Cardiac muscle cell (in vitro differentiated cells and primary cell): Measurements from ENCODE around the gene CABP7. TPM values are rescaled to one million over a fixed set of nuclear protein-coding genes. Genes with fewer than 3 reads are reported as not detected.

Source experiments
- DNase-seq, 2 donors: peaks; one replicate each; pipeline versions ENCODE4 v3.0.0 to v3.0.0-alpha.2; 2010 to 2017; ENCODE audit warnings: low read depth in 1 of 2, low spot score in 1 of 2
- H3K27ac ChIP-seq: fragments of 200-600 bp; sonication (generic); 2 replicates; pipeline ENCODE4 v1.5.1; 2016
- H3K27me3 ChIP-seq: fragments of 200-600 bp; sonication (generic); 2 replicates; pipeline ENCODE4 v1.6.0; 2016; ENCODE audit warnings: control low read depth
- H3K36me3 ChIP-seq: fragments of 200-600 bp; sonication (generic); 2 replicates; pipeline ENCODE4 v1.5.1; 2016; ENCODE audit warnings: control low read depth
- H3K4me1 ChIP-seq: fragments of 200-600 bp; sonication (generic); 2 replicates; pipeline ENCODE4 v1.8.1; 2017; ENCODE audit warnings: low read depth, mild to moderate bottlenecking, mixed run types
- H3K4me3 ChIP-seq: fragments of 200-600 bp; sonication (generic); 2 replicates; pipeline ENCODE4 v1.5.1; 2016; ENCODE audit warnings: mild to moderate bottlenecking
- H3K9me3 ChIP-seq: fragments of 200-600 bp; sonication (generic); 2 replicates; pipeline ENCODE4 v1.5.1; 2017; ENCODE audit warnings: low read depth, mild to moderate bottlenecking, control low read depth
- CTCF ChIP-seq: IDR thresholded peaks from 2 replicates; pipeline ENCODE4 v1.5.1; 2012; ENCODE audit warnings: low read depth, mild to moderate bottlenecking, low read length
- polyA plus RNA-seq: library from polyadenylated mRNA; unstranded; fragments of >200 nt; fragmentation: Nextera tagmentation; extraction: Ambion mirVana; gene quantifications from 2 replicates; pipeline ENCODE4 v1.2.1, GENCODE V29; 2016
- total RNA-seq: library from RNA; depleted of rRNA; stranded (reverse); fragments of >200 nt; gene quantifications from 2 replicates; pipeline ENCODE4 v1.2.3, GENCODE V29; 2016

Gene CABP7
- total and polyA plus RNA-seq, 2 experiments from 2014 or later = 0.11 TPM; not detected in 1

GRCh38 chr22:29735416-29735815, 15.6 kb downstream of the CABP7 start:
- Histone ChIP-seq H3K27me3 (no peaks in the 10 kb centered on the region), H3K4me1 (no peaks in the 10 kb centered on the region), H3K27ac (no peak overlapping the region), H3K36me3 (no peaks in the 10 kb centered on the region), H3K9me3 (no peaks in the 10 kb centered on the region), H3K4me3 (no peak overlapping the region)
- TF ChIP-seq CTCF = no peak
- DNase-seq = no peak

GRCh38 chr22:29737251-29738117, 17.7 kb downstream of the CABP7 start:
- no peaks in the 10 kb centered on the region for H3K9me3 ChIP-seq
- no peaks in the 10 kb centered on the region for H3K4me1 ChIP-seq
- H3K27ac ChIP-seq = no peak overlapping the region
- no peaks in the 10 kb centered on the region for H3K36me3 ChIP-seq
- no peaks in the 10 kb centered on the region for H3K27me3 ChIP-seq
- no peak overlapping the region for H3K4me3 ChIP-seq
- no peak for DNase-seq
- TF ChIP-seq CTCF = no peak

GRCh38 chr22:29738118-29738815, 18.5 kb downstream of the CABP7 start:
- no peak for TF ChIP-seq CTCF
- Histone ChIP-seq H3K4me3 (no peak overlapping the region), H3K27me3 (no peaks in the 10 kb centered on the region), H3K9me3 (no peaks in the 10 kb centered on the region), H3K27ac (no peak overlapping the region), H3K36me3 (no peaks in the 10 kb centered on the region), H3K4me1 (no peaks in the 10 kb centered on the region)
- DNase-seq = no peak

GRCh38 chr22:29739346-29739875, 19.6 kb downstream of the CABP7 start:
- H3K4me3 ChIP-seq = no peak overlapping the region
- H3K36me3 ChIP-seq = no peaks in the 10 kb centered on the region
- no peak for TF ChIP-seq CTCF
- no peak overlapping the region for H3K27ac ChIP-seq
- H3K27me3 ChIP-seq = no peaks in the 10 kb centered on the region
- H3K9me3 ChIP-seq = no peaks in the 10 kb centered on the region
- DNase-seq = no peak
- no peaks in the 10 kb centered on the region for H3K4me1 ChIP-seq

- Histone ChIP-seq H3K27ac (no peak overlapping the region), H3K4me3 (no peak overlapping the region), H3K9me3 (no peaks in the 10 kb centered on the region), H3K27me3 (no peaks in the 10 kb centered on the region), H3K36me3 (no peaks in the 10 kb centered on the region), H3K4me1 (no peaks in the 10 kb centered on the region)
- no peak for TF ChIP-seq CTCF
- no peak for DNase-seq
Observed at GRCh38 chr22:29740216-29740615, 20.4 kb downstream of the CABP7 start.
